Activated effector memory CD4-positive, alpha-beta T cell treated with anti-CD3 and anti-CD28 coated beads, Interleukin-2, amount 50 U/mL, for 16 hours (primary cell): Measurements from ENCODE around the gene UGT1A10.

Experiments used
- DNase-seq: peaks from one replicate; pipeline ENCODE4 v3.0.0-alpha.2; 2020

The UGT1A10 gene

GRCh38 chr2:233789554-233789953, 153.3 kb downstream of the UGT1A10 start:
- DNase-seq: no peak

GRCh38 chr2:233791151-233791882, 155.1 kb downstream of the UGT1A10 start:
- no peak for DNase-seq

DNA sequence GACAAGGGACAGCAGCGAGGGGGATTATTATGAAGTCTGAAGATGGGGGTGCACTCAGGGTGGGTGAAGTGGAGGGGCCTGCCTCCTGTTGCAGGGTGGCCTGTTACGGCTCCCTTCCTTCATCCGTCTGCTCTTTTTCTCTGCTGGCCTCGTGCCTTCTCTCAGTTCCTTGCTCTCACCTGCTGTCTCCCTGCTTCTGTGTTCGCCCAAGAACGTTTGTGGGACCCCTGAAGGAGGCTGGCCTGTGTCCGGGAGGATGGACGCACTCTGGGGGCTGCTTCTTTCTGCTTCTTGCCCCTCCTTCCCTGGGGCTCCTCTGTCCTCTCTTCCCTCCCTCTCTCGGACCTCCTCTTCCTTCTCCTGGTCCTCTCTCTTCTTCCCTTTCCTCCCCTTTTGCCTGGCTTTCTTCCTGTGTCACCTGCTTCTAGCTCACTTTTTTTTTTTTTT, 155.7 kb downstream of the UGT1A10 start:
- DNase-seq: peak; percentile 54

GRCh38 chr2:233792720-233793119, 156.5 kb downstream of the UGT1A10 start:
- DNase-seq: no peak

- peak; percentile 49 for DNase-seq
Measured at GRCh38 chr2:233793465-233794127, 157.3 kb downstream of the UGT1A10 start.

GRCh38 chr2:233794128-233794658, 157.9 kb downstream of the UGT1A10 start:
- peak; percentile 57 for DNase-seq

GRCh38 chr2:233795735-233796171, 159.5 kb downstream of the UGT1A10 start:
- no peak for DNase-seq

DNA sequence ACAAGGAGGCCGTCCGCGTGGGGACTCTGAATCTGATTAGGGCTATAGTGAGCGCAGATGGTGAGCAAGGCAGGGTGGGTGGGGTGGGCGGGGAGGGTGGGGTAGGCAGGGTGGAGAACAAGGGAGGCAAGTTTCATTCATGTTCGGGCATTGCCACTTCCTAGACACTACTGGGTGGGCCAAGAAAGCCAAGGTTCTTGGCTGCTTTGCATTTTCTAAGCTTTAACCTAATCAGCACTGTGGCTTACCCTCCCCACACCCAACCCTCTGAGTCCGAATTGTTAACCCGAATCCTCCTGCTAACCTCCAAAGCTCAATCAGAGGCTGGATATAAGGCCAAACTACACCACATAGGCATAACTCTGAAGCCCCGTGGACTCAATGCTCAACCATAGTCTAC, 160.0 kb downstream of the UGT1A10 start:
- DNase-seq: no peak

- no peak for DNase-seq
Measured at GRCh38 chr2:233798335-233799086, 162.3 kb downstream of the UGT1A10 start.

DNA sequence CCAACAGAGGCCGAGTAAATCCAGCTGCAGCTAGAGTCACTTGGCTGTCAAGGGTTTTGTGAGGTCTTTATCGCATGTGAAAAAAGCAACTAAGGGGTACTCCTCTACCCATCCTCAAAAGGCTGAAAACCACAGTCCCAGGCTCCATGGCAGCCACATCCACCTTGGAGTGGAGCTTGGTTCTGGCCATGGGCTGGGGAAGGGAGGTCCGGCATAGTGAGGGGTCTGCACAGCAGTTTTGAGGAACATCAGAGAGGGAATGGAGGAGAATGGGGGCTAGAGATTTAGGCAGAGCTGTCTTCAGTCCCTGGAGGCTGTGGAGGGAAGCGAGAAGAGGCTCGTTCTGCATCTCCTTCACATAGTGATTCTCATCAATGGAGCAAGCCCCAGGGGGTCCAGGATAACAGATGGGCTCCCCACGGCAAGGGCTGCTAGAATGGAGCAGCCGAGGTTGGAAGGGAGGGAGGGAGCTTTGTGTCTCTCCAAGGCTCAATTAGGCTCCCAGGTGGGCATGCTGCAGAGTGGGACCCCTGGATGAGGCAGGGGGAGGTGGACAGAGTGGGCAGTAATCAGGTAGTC, 162.9 kb downstream of the UGT1A10 start:
- DNase-seq: peak; percentile 53

GRCh38 chr2:233799716-233800115, 163.5 kb downstream of the UGT1A10 start:
- peak; percentile 41 for DNase-seq

GRCh38 chr2:233800208-233800607, 164.0 kb downstream of the UGT1A10 start:
- no peak for DNase-seq

GRCh38 chr2:233801357-233802131, 165.3 kb downstream of the UGT1A10 start:
- peak; percentile 55 for DNase-seq

- DNase-seq: no peak
Measured at GRCh38 chr2:233802132-233802815, 166.0 kb downstream of the UGT1A10 start.

- peak; percentile 42 for DNase-seq
Measured at GRCh38 chr2:233803292-233803911, 167.2 kb downstream of the UGT1A10 start.

DNA sequence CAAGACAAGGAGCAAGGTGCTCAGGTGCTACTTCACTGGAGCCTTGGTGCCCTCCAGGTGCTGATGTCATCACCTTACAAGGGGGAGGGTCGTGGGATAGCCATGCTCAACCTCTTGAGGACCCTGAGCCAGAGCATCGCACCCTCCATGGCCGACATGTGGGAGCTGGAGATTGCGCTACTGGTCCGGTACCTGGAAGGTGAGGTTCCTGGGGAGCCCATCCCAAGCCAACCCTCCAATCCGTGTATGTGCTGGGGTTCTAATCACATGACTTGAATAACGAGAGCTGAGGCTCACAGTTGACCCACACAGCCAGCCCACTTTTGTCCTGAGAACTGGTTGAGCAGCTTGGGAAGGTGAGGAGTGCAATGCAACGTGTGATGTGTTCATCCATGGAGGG, 167.7 kb downstream of the UGT1A10 start:
- DNase-seq: no peak

DNA sequence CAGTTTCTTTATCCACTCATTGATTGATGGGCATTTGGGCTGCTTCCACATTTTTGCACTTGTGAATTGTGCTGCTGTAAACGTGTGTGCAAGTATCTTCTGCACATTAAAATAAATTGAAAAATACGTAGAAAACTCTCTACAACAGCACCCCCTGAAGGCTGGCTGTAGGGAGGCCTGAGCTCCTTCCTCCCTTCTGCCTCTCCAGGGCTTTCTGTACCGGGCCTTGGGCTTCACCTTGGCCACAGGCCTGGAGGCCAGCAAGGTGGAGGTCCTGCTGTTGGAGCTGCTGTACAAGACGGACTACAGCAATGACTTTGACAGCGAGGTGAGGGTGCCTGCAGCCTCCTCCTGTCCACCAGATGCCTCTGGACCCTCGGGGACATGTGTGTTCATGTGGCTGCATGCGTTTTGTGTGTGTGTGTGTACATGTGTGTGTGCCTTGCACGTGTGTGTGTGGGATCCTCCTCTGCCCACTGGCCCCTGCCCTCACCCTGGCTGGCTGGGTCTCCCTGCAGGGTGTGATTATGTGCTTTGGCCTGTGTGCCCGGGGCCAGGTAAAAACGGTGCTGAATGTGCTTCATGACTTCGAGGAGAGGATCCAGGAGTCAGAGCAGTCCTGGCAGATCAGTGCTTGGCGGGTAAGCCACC, 171.1 kb downstream of the UGT1A10 start:
- DNase-seq: peak; percentile 50

- peak; percentile 57 for DNase-seq
Measured at GRCh38 chr2:233807966-233808935, 172.0 kb downstream of the UGT1A10 start.

GRCh38 chr2:233810385-233810784, 174.1 kb downstream of the UGT1A10 start:
- DNase-seq: peak; percentile 43
